SK-N-SH treated with all-trans-retinoic acid at 6 μM for 48 hours (cell line): ENCODE results near the gene RREB1.

Source experiments
- CSDC2 ChIP-seq: fragments of 250-450 bp; sonication (Bioruptor Pico); IDR thresholded peaks from 2 replicates; pipeline ENCODE4 v1.5.0; 2020; ENCODE audit warnings: mild to moderate bottlenecking, moderate library complexity
- OSR1 ChIP-seq: fragments of 250-450 bp; sonication (Bioruptor Pico); IDR thresholded peaks from 2 replicates; pipeline ENCODE4 v1.8.0; 2022; ENCODE audit warnings: moderate library complexity, mild to moderate bottlenecking, inconsistent platforms
- RARB ChIP-seq: fragments of 250-450 bp; sonication (Bioruptor Pico); IDR thresholded peaks from 2 replicates; pipeline ENCODE4 v1.8.0; 2021; ENCODE audit warnings: mild to moderate bottlenecking, moderate library complexity
- TCF4 ChIP-seq: fragments of 250-450 bp; sonication (Bioruptor Pico); IDR thresholded peaks from 2 replicates; pipeline ENCODE4 v1.8.0; 2021; ENCODE audit warnings: mild to moderate bottlenecking, moderate library complexity, borderline replicate concordance
- ZFP30 ChIP-seq: fragments of 450-650 bp; formaldehyde crosslinking; IDR thresholded peaks from 2 replicates; pipeline ENCODE4 v1.5.0; 2022; ENCODE audit warnings: mild to moderate bottlenecking, moderate library complexity
- TF ChIP-seq, protein P1 (sequence below): fragments of 250-450 bp; sonication (Bioruptor Pico); IDR thresholded peaks from 2 replicates; pipeline ENCODE4 v1.8.0; 2020; ENCODE audit warnings: mild to moderate bottlenecking, moderate library complexity, borderline replicate concordance

DNA sequence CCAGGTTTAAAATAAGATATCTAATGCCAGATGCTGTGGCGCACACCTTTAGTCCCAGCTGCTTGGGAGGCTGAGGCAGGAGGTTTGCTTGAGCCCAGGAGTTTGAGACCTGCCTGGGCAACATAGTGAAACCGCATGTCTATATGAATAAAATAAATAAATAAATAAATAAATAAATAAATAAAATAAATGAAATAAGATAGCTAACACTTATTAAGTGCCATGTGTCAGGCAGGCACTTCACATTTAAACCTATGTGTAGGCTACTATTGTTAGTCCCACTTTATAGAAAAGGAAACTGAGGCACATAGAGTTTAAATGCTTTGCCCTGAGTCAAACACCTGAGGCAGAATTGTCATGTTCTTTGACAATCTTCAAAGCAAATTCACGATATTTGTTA, 32.9 kb upstream of the RREB1 start:
- TF ChIP-seq, protein P1, sequence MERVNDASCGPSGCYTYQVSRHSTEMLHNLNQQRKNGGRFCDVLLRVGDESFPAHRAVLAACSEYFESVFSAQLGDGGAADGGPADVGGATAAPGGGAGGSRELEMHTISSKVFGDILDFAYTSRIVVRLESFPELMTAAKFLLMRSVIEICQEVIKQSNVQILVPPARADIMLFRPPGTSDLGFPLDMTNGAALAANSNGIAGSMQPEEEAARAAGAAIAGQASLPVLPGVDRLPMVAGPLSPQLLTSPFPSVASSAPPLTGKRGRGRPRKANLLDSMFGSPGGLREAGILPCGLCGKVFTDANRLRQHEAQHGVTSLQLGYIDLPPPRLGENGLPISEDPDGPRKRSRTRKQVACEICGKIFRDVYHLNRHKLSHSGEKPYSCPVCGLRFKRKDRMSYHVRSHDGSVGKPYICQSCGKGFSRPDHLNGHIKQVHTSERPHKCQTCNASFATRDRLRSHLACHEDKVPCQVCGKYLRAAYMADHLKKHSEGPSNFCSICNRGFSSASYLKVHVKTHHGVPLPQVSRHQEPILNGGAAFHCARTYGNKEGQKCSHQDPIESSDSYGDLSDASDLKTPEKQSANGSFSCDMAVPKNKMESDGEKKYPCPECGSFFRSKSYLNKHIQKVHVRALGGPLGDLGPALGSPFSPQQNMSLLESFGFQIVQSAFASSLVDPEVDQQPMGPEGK (CRISPR knock-in tag) = no peak
- TF ChIP-seq CSDC2 (no peak), TCF4 (CRISPR knock-in tag) (no peak), RARB (CRISPR knock-in tag) (no peak), OSR1 (CRISPR knock-in tag) (no peak), ZFP30 (CRISPR knock-in tag) (no peak)
